HG02973 (cell line): ENCODE results near the gene ADCY9.
"Not testable (repeated sequence)": the region's sequence is repeated elsewhere in the genome, so short reads cannot be mapped to it uniquely, and the experiment has no call there.

Experiments used
- ATAC-seq: cut with Tn5 transposase; IDR thresholded peaks from one replicate; pipeline ENCODE4 v1.9.1; 2021; ENCODE audit warnings: moderate library complexity; ENCODE audit not compliant: unreplicated experiment

Gene ADCY9

DNA sequence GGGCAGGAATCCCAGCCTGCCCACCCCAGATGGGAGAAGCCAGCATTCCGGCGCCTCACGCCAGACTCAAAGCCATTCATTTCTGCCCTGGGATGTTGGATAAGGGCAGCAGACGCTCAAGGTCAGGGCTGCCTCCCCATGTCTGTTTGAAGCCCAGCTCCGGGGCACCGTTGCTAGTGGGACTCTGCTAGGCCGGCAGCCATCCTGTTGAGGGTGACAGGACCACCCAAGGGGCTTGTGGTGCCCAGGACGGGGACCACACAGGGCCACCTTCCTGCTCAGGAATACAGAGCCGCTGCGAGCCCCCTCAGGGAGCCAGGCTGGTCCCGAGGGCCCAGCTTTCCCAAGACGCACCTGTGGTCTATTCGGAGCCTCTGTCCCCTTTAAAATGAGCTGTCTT lies 134.0 kb downstream of the ADCY9 start:
- ATAC-seq: no peak

DNA sequence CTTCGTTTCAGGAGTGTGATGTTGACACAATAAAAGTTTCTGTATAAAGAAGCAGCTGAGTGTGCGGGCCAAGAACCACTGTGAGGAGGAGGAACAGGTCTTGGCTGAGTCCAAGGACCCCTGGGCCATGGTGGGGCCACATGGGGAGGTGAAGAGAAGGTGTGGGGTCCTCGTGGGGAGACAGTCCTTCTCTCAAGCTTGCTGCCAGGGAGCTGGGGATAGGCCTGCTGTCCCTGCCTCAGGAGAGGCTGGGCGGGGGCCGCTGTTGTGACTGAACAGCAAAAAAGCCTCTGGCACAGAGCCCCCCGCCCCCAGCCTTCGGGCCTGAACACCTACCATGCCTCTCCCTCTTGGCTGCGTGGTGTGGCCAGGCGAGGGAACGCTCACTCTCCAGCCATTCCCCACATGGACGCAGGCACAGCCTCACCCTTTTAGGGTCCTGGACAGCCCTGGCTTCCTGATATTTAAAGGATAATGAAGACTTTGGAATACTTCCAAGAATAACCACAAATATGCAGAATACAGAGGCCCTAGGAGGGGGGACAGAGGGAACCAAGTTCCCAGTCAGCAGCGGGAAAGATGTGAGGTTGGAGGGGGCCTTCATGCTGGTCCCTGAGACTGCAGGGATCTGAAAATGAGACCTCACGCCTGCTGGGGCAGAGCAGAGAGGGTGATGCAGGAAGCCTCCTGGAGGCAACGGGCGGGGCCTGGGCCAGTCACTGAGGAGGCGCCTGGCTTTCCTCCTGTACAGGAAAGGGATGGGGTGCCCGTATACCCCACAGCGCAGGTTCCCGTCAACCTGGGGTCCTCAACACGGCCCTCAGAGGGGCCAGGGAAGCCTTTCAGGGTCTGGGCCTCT lies 135.8 kb downstream of the ADCY9 start:
- no peak for ATAC-seq

DNA sequence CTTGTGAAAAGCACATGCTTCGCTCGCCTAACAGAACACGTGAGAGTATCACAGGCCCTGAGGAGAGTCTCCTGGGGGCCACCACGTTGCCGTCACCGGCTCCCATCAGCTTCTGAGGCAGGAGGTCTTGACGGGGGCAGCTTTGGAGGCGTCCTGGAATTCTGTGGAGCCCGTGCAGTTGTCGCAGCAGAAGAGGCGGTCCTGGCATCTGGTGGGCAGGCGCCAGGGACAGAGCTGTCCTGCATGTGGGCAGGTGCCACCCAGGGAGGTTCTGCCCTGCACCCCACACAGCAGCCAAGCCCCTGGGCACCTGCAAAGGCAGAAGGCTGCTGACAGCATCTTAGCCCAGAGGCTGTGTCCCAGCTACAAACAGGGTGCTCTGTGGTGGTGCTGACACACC lies 136.7 kb downstream of the ADCY9 start:
- no peak for ATAC-seq

DNA sequence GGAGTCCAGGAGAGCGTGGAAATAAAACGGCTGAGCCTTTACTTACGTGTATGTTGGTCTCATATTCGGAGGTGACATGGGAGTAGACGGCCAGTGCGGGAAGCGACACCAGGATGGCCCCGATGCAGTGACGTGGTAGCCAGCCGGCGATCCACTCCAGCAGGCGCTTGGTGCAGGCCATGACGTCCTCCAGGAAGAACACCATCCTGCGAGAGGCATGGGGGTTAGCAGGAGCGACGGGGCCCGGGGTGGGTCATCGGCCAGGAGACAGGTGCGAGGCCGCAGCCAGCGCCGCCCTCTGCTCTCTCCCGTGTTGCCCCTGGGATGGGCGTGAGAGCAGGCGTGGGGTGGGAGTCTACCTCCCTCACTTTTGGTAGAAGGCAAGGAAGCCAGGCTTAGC lies 137.2 kb downstream of the ADCY9 start:
- ATAC-seq: no peak

DNA sequence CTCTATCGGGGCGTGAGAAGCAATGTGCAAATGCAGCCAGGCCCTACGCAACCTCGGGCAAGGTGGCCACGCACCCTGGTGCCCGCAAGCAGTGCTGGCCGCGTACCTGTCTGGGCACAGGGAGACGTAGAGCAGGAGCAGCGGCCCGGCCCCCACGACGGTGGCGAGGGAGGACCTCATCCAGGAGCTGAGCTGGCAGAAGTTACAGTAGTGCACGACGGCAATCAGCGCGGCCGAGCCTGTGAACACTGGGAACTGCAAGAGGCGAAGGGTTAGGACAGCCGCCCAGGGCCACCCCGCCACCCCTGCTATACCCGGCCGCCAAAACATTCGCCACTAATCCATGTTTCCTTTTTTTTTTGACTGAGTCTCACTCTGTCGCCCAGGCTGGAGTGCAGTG lies 138.9 kb downstream of the ADCY9 start:
- no peak for ATAC-seq

DNA sequence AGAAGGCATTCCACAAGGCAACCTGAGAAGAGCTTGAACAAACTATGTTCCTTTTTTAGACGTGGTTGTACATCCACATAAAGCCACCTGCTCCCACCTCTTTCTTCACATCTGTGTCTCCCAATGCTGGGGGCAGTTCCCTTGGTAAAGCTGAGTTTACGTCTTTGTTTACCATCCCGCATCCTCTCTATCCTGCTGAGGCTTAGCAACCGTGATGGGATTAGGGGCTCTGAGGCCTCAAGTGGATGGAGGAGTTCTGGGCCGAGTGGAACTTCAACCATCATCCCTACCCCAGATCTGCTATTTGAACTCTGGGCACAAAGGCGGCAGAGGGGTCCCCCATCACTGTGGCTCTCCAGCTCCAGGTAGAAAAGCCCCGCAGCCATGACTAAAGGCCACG lies 141.5 kb downstream of the ADCY9 start:
- ATAC-seq: no peak

DNA sequence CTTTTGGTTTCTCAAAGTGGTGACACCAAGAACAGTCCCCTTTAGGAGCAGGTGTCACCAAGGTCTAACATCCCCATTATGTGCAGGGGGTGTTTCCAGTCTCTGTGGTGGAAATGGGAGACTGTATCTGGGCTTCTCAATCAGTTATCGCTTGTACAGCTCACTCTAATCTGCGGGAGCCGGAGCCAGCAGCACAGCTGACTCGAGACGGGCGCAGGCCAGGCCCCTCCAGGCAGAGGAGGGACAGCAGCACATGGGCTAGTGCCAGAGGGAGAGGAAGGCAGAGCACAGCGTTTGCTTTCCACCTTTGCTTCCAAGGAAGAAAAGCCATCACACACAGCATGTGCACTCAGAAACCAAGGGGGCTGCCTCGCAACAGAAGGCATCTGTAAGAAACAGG lies 144.5 kb downstream of the ADCY9 start:
- ATAC-seq: no peak

DNA sequence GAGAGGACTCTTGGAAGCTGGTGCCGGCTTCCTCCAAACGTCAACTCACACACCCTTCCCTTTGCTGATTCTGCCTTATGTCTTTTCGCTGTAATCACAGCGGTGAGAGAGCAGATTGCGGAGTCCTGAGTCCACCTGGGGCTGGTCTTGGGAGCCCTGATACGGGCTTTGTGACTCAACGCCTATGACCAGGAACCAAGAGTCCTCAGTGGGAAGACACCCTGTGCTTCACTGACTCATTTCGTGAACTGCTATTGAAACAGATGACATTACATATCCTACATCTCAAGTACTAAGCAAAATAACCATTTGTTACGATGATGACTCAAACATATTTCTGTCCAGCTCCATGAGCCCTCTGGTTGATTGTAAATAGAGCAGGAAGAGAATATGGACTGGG lies 145.0 kb downstream of the ADCY9 start:
- ATAC-seq: no peak

DNA sequence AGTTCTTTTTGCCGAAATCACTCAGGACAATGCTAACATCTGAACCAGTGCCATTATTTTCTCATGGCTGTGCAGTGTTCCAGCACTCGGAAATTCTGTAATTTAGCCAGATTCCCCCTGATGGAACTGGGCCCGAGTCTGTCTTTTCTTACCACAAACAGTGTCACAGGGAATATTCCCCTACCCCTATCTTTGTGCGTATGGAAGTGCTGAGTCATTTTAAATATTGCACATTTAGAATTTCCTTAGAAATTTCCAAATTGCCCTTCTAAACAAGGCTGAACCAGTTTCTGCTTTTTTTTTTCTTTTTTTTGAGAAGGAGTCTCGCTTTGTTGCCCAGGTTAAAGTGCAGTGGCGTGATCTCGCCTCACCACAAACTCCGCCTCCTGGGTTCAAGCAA lies 147.7 kb downstream of the ADCY9 start:
- no peak for ATAC-seq

DNA sequence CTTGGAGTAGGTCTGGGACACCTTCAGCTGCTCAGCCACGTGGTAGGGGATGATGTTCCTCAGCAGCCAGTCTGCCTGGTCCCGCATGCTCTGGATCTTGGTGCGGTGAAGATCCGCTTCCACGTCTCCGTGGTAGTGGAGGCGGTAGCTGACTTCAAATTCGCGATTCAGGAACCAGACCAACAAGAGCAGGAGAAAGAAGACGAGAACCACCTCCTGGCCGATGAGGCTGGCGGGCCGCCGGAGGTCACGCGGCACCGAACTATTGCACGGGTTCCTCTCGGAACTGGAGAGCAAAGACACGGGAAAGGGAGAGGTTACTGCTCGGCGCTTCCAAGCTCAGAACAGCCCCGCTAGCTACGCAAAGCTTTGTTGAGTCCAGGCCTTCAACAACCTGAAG lies 149.6 kb downstream of the ADCY9 start:
- ATAC-seq: no peak

DNA sequence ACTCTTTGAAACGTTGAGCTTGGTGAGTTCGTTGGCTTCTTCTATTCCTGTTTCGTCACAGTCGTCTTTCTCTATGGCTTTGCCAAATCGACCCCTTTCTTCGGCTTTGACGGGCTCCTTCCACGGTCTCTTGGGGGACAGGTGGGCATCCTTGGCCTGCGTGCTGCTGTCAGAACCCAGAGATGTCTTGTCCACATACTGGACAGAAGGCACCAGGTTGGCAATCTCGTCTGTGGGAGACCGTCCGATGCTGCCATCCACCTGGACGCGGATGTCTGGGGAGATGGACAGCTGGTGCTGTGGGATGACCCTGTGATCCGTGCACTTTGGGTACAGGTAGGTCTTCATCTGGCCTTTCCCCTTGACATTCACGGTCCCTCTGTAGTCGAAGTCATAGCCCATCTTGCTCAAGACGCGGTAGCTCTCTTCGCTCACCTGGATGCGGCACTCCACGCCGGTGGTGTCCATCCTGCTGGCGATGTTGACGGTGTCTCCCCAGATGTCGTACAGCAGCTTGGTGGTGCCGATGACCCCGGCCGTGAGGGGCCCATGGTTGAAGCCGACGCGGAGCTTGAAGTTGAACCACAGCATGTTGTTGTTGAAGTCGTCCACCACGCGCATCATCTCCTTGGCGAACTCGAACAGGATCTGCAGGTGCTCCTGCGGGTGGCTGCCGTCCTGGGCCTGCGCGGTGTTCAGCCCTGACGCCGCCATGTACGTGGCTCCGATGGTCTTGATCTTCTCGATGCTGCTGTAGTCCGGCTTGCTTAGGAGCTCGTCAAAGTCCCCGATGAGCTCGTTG lies 150.3 kb downstream of the ADCY9 start:
- no peak for ATAC-seq

DNA sequence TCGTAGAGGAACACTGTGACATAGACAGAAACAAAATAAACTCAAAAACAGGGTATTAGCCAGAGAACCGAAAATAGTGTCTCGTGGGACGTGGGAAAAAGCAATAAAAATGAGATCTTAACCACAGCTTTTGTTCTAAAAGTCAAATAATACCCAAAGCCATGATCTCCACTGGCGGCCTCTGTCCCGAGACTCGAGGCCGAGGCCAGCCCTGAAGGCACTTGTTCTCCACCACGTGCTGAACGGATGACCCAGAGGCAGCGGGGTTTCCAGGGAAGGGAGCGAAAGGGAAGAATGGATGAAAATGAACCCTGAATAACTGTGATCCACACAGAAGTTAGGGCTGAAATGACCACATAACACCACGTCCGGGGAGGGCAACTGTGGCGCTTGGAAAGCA lies 150.9 kb downstream of the ADCY9 start:
- ATAC-seq: no peak

DNA sequence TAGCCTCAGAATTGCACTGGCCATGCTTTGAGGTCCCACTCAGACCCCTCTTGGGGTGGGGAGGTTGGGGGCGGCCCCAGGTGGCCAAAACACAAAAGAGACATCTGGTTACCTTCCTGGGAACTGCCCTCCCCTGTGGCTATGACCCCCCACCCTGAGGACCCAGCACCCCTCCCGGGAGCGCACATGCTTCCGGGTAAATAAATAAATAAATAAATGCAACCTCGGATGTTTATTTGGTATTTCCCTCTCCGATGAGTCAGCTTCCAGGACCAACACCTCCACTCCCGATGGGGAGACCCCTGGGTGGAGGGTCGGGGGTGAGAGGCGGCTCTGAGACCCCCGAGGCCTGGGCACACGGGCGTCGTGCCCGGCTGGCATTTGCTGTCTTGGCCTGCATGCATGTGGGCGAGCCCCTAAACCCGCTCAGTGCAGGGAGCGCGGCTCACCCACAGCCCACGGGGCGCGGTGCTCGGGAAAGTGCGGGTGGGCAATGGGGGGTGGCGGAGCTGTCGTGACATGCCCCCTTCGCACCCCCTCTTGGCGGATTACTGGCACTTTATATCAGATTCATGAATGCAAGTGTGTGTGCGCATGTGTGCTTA lies 151.5 kb downstream of the ADCY9 start:
- no peak for ATAC-seq

DNA sequence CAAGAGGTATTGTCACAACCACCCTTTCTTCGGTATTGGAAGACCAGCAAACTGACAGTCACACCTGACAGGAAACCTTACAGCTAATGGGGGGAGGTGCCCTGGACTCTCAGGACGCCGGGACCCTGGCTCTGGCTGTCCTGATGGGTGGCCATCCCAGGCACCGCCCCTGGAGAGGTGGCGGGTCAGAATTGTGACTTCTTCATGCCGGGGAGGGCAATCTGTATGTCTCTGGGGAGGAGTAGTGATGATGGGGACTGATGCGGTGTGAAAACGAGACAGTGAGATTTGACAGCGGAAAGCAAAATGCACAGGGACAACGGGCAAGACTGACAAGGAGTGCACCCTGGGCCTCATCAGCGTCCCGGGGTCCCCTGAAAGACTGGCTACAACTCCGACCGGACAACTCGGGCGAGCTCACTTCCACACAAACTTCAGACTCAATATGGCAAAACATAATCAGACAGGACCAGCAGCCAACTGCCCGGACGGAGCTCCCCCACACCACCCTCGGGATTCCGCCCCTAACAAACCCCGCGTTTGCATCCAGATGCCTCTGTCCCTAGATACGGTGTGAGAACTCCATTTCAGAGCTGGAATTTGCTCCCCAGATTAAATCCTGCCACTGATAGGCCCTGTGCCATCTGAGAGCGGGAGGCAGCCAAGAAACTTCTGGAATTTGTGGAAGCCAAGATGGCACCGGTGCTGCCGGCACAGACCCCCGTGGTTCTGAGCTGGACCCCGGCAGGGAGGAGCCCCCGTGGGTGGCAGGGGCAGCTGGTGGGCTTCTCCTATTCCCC lies 152.2 kb downstream of the ADCY9 start:
- no peak for ATAC-seq

DNA sequence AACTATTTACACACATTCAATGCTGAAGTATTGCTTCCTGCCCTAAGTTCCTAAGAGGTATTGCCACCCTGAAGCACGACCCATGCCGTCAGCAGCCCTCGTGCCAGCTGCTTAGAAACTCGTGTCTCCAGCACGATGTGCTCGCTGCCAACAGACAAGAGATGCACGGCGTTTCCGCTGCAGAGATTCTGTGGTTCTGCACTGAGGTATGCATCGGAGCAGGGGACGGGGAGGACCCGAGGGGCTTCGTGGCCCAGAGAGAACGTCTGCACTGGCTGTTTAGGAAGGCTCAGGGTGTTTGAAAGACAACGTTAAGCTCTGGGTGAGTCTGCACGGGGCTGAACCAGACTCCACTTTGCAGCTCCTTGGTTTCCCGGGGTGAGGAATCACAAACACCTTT lies 153.0 kb downstream of the ADCY9 start:
- ATAC-seq: no peak

DNA sequence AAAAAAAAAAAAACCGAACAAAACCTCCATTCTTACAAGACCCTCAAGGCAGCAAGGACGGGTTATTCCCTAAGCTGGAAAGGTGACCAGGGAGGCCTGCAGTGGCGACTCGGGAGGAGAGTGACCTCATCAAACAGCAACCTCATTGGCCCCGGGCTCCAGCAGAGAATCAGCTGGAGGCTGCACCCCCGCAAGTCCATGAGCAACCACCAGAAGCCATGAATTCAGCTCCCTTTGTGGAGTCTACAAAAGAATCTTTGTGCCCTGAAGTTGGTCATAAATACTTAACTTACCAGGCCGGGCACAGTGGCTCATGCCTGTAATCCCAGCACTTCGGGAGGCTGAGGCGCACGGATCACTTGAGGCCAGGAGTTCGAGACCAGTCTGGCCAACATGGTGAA lies 154.8 kb downstream of the ADCY9 start:
- ATAC-seq: no peak

DNA sequence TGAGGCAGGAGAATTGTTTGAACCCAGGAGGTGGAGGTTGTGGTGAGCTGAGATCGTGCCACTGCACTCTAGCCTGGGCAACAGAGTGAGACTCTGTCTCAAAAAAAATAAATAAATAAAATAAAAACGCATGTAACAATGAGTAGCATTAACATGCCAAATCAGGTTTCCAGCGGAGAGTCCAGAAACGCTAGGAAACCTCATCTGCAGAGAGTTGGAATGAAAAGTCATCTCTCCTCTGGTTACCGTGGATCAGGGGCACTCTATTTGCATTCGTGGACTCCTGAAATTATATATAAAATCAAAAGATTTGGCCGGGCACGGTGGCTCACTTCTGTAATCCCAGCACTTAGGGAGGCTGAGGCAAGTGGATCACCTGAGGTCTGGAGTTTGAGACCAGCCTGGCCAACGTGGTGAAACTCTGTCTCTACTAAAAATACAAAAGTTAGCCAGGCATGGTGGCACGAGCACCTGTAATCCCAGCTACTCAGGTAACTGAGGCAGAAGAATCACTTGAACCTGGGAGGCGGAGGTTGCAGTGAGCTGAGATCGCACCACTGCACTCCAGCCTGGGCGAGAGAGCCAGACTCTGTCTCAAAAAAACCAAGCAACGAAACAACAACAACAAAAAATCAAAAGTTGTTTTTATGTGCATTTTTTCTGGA lies 156.2 kb downstream of the ADCY9 start:
- not testable (repeated sequence) for ATAC-seq

DNA sequence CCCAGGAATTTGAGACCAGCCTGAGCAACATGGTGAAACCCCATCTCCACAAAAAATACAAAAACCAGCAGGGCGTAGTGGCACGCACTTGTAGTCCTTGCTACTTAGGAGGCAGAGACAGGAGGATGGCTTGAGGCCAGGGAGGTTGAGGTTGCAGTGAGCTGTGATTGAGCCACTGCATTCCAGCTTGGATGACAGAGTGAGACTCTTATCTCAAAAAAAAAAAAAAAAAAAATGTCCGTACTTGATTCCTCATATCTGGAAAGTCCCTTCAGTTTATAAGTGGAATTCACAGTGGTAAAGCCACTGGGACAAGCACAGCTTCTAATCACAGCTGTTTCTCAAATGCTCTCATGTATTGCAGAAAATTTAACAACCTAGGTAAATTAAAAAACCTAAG lies 157.1 kb downstream of the ADCY9 start:
- ATAC-seq: no peak

DNA sequence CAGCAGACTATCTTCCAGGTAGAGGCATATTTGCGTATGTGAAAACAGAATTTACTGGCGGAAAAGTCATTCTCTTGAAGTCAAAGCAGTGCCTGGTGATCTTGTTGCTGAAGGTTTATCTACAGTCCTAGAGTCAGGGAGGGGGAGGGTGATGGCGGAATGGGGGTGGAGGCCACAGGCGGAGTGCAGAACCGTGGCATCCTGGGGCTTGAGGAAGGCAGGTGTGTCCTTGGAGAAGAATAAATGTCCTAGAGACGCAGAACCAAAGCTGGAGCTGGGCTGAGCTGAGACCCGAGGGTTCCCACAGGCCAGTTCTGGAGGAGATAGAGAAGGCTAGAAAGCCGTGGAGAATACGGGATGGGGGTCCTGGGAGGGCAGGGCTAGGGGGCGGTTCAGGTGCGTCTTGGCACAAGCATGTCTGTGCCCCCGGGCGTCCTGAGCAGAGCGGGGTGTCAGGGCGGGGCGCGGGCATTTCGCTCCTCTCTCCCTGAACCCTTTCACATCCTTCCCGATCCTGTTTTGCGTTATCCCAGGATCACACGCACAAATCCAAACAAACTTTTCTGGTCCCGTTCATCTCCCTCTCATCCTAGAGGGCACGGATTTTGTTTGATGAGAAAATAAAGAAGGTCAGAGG lies 158.8 kb downstream of the ADCY9 start:
- no peak for ATAC-seq

DNA sequence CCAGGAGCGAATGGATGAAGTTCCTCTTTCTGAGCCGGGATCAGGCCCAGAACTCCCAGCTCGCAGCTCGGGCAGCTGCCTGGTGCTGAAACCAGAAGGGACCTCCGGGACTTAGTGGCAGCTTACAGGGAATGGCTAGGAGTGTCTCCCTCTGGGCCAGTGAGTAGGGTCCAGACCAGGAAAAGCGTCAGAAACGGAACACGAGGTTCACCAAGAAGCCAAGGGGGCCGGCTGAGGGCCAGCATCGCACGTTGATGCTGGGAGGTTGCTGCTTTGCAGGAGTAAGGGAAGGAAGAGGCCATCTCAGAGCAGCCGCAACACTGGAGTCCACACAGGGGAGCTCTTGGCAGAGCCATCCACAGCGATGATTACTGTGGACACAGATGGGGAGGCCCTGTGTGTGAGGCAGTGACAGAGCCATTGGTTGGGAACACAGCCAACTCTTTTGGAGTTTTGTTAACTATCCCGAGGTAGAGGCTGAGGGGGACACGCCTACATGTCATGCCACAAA lies 161.8 kb downstream of the ADCY9 start:
- no peak for ATAC-seq
